Liver (tissue), 9 donors: ENCODE results near the gene CACTIN. TPM values are rescaled to one million over a fixed set of nuclear protein-coding genes. Genes with fewer than 3 reads are reported as not detected.
"Not testable (repeated sequence)": the region's sequence is repeated elsewhere in the genome, so short reads cannot be mapped to it uniquely, and the experiment has no call there.

Source experiments
- DNase-seq: peaks from one replicate; pipeline ENCODE4 v3.0.0-alpha.2; 2017; ENCODE audit warnings: low spot score
- H3K27ac ChIP-seq, 2 donors: one replicate each; pipeline ENCODE4 v1.7.0; 2013; ENCODE audit warnings: inconsistent platforms in 2 of 2, low read length in 2 of 2, control low read depth in 1 of 2, low read depth in 1 of 2, mild to moderate bottlenecking in 1 of 2
- H3K27me3 ChIP-seq, 4 donors: one replicate each; pipeline versions ENCODE4 v1.6.1 to v1.7.0; 2013; ENCODE audit warnings: low read length in 3 of 4, inconsistent platforms in 1 of 4, mild to moderate bottlenecking in 1 of 4, moderate library complexity in 1 of 4; ENCODE audit not compliant: control insufficient read depth in 4 of 4, insufficient read depth in 4 of 4
- H3K36me3 ChIP-seq, 4 donors: one replicate each; pipeline versions ENCODE4 v1.6.1 to v1.7.0; 2013; ENCODE audit warnings: low read length in 3 of 4, mild to moderate bottlenecking in 3 of 4, low read depth in 1 of 4, moderate library complexity in 1 of 4; ENCODE audit not compliant: control insufficient read depth in 4 of 4, insufficient read depth in 3 of 4
- H3K4me1 ChIP-seq, 4 donors: one replicate each; pipeline versions ENCODE4 v1.6.1 to v1.7.0; 2013; ENCODE audit warnings: low read length in 3 of 4, mild to moderate bottlenecking in 3 of 4, moderate library complexity in 1 of 4; ENCODE audit not compliant: control insufficient read depth in 4 of 4, insufficient read depth in 4 of 4
- H3K4me3 ChIP-seq, 3 donors: one replicate each; pipeline versions ENCODE4 v1.6.1 to v1.7.0; 2013; ENCODE audit warnings: low read length in 3 of 3, control low read depth in 1 of 3, low read depth in 1 of 3, mild to moderate bottlenecking in 1 of 3
- H3K9ac ChIP-seq, 2 donors: one replicate each; pipeline ENCODE4 v1.7.0; 2013; ENCODE audit warnings: low read length in 2 of 2, mild to moderate bottlenecking in 2 of 2, moderate library complexity in 2 of 2, control low read depth in 1 of 2, low read depth in 1 of 2
- H3K9me3 ChIP-seq, 4 donors: one replicate each; pipeline versions ENCODE4 v1.6.1 to v1.7.0; 2013; ENCODE audit warnings: low read length in 3 of 4; ENCODE audit not compliant: control insufficient read depth in 4 of 4
- CTCF ChIP-seq: fragments of 150-350 bp; IDR thresholded peaks from 2 replicates; pipeline ENCODE4 v1.5.1; 2017; ENCODE audit warnings: improper control_type of control experiment, low read depth, low read length; ENCODE audit not compliant: missing input control
- EGR1 ChIP-seq, 2 donors: IDR thresholded peaks; 2 replicates each; pipeline ENCODE4 v1.6.1; 2016 to 2018; ENCODE audit warnings: antibody characterized with exemption in 2 of 2, low read depth in 2 of 2
- FOXA1 ChIP-seq: IDR thresholded peaks from 2 replicates; pipeline ENCODE4 v1.6.1; 2016; ENCODE audit warnings: antibody characterized with exemption
- FOXA2 ChIP-seq: IDR thresholded peaks from 2 replicates; pipeline ENCODE4 v1.6.1; 2016; ENCODE audit warnings: antibody characterized with exemption
- GABPA ChIP-seq, 2 donors: IDR thresholded peaks in 1 of 2; conservative IDR thresholded peaks in 1 of 2; 2 replicates each; pipeline ENCODE4 v1.6.1; 2016; ENCODE audit warnings: antibody characterized with exemption in 2 of 2, mild to moderate bottlenecking in 1 of 2, moderate library complexity in 1 of 2
- HNF4A ChIP-seq, 2 donors: conservative IDR thresholded peaks; 2 replicates each; pipeline ENCODE4 v1.6.1; 2016; ENCODE audit warnings: antibody characterized with exemption in 2 of 2, mild to moderate bottlenecking in 2 of 2
- HNF4G ChIP-seq: IDR thresholded peaks from 2 replicates; pipeline ENCODE4 v1.6.1; 2016; ENCODE audit warnings: antibody characterized with exemption
- JUND ChIP-seq, 2 donors: IDR thresholded peaks; 2 replicates each; pipeline ENCODE4 v1.6.1; 2016; ENCODE audit warnings: antibody characterized with exemption in 2 of 2
- NR2F2 ChIP-seq: IDR thresholded peaks from 2 replicates; pipeline ENCODE4 v1.6.1; 2016; ENCODE audit warnings: antibody characterized with exemption
- REST ChIP-seq: IDR thresholded peaks from 2 replicates; pipeline ENCODE4 v1.6.1; 2016; ENCODE audit warnings: antibody characterized with exemption, mild to moderate bottlenecking
- RXRA ChIP-seq, 2 donors: IDR thresholded peaks; 2 replicates each; pipeline ENCODE4 v1.6.1; 2017 to 2018; ENCODE audit warnings: antibody characterized with exemption in 2 of 2, mild to moderate bottlenecking in 1 of 2
- SP1 ChIP-seq: IDR thresholded peaks from 2 replicates; pipeline ENCODE4 v1.6.1; 2018; ENCODE audit warnings: antibody characterized with exemption, mild to moderate bottlenecking
- TAF1 ChIP-seq: conservative IDR thresholded peaks from 2 replicates; pipeline ENCODE4 v1.6.1; 2016; ENCODE audit warnings: antibody characterized with exemption, mild to moderate bottlenecking
- YY1 ChIP-seq: IDR thresholded peaks from 2 replicates; pipeline ENCODE4 v1.6.1; 2016; ENCODE audit warnings: antibody characterized with exemption, mild to moderate bottlenecking
- WGBS: extraction: QIAGEN DNeasy Blood & Tissue Kit; methylation state at CpG from one replicate; pipeline ENCODE4 v1.1.7; 2013; 5-methylcytosine and 5-hydroxymethylcytosine counted together
- polyA plus RNA-seq, 2 donors: library from polyadenylated mRNA; stranded (reverse) in 1 of 2; unstranded in 1 of 2; fragments of 200-250 nt in 1 of 2; fragments of >200 nt in 1 of 2; fragmentation: Nextera tagmentation in 1 of 2; extraction: Ambion mirVana in 1 of 2; gene quantifications; one replicate each; pipeline versions ENCODE4 v1.2.1 to v1.2.3, GENCODE V29; 2013 to 2015
- total RNA-seq, 2 donors: library from RNA; depleted of rRNA; stranded (reverse); fragments of >200 nt; gene quantifications; one replicate each; pipeline ENCODE4 v1.2.3, GENCODE V29; 2014
- donor health status: healthy.
- donor health status: healthy.
- donor health status: healthy.
- donor health status: healthy.
- donor health status: healthy.

The CACTIN gene
- total and polyA plus RNA-seq, 4 donors = 1.9 to 13.2 (median 10.0) TPM

- WGBS = 7% methylated on average over 84 of the region's 84 CpGs
- Histone ChIP-seq H3K9ac (no peak within 1 kb of the TSS), H3K4me3 (peak within 1 kb of the TSS in 1 of 3 donors; percentile 43), H3K27ac (no peak within 1 kb of the TSS), H3K9me3 (no peaks in the 10 kb centered on the region), H3K36me3 (no peaks in the 10 kb centered on the region), H3K27me3 (no peaks in the 10 kb centered on the region), H3K4me1 (no peaks in the 10 kb centered on the region)
- DNase-seq = no peak
- TF ChIP-seq CTCF (no peak), TAF1 (no peak), JUND (IDR thresholded peaks at IDR 0.05) (no peak), HNF4G (no peak), YY1 (no peak), SP1 (no peak), HNF4A (conservative IDR thresholded peaks at IDR 0.05) (no peak), REST (no peak), RXRA (IDR thresholded peaks at IDR 0.05) (no peak), FOXA2 (no peak), GABPA (IDR thresholded peaks at IDR 0.05 in 1 of 2, conservative IDR thresholded peaks at IDR 0.05 in 1 of 2) (no peak), EGR1 (IDR thresholded peaks at IDR 0.05; ENCODE audit: low read depth in 2 of 2) (no peak), NR2F2 (no peak), FOXA1 (no peak)
These were observed 41.1 kb downstream of the CACTIN start, which contains the start of gene GIPC3 for GRCh38 chr19:3585301-3586126. Gene GIPC3, plus strand, starts transcription at chr19:3585478. Its CDS starts 120 bp downstream, at chr19:3585598.

- not testable (repeated sequence) for H3K4me3 ChIP-seq, DNase-seq, H3K27ac ChIP-seq, H3K9me3 ChIP-seq, H3K9ac ChIP-seq, H3K27me3 ChIP-seq, H3K36me3 ChIP-seq, H3K4me1 ChIP-seq
- WGBS = 84% methylated on average over 15 of the region's 15 CpGs
These were observed 42.4 kb downstream of the CACTIN start for GRCh38 chr19:3584036-3584802.

DNA sequence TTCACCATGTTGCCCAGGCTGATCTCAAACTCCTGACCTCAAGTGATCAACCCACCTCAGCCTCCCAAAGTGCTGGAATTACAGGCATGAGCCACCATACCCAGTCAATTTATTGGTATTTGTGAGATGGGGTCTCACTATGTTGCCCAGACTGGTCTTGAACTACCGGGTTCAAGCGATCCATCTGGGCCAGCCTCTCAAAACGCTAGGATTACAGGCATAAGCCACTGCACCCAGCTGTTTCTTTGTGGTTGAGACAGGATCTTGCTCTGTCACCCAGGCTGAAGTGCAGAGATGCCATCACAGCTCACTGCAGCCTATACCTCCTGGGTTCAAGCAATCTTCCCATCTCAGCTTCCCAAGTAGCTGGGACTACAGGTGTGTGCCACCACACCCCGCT, 44.8 kb downstream of the CACTIN start:
- not testable (repeated sequence) for H3K27me3 ChIP-seq, H3K4me1 ChIP-seq, H3K9me3 ChIP-seq, H3K36me3 ChIP-seq, H3K4me3 ChIP-seq, H3K9ac ChIP-seq, DNase-seq, H3K27ac ChIP-seq
- whole genome bisulfite sequencing = 85% methylated on average over 4 of the region's 4 CpGs
